NOMO-1 (cell line): ENCODE measurements around the gene SERPINA3.

Experiments
- DNase-seq, 2 experiments: peaks; one replicate each; lab custom pipeline; 2025; ENCODE audit not compliant: unreplicated experiment in 2 of 2; lab: John Stamatoyannopoulos, UW

Gene SERPINA3

GRCh38 chr14:94650806-94651805 lies 38.9 kb downstream of the SERPINA3 start:
- DNase-seq, result no peak

- no peak for DNase-seq
Measured at GRCh38 chr14:94653321-94653720, 41.1 kb downstream of the SERPINA3 start.

- no peak for DNase-seq
Measured at GRCh38 chr14:94654071-94654861, 42.1 kb downstream of the SERPINA3 start.

GRCh38 chr14:94655169-94655710 lies 43.0 kb downstream of the SERPINA3 start:
- no peak for DNase-seq

- DNase-seq, result no peak
Measured at GRCh38 chr14:94656043-94656442, 43.9 kb downstream of the SERPINA3 start.

- DNase-seq, result no peak
Measured at GRCh38 chr14:94659256-94659655, 47.1 kb downstream of the SERPINA3 start.

GRCh38 chr14:94659901-94660300 lies 47.7 kb downstream of the SERPINA3 start:
- no peak for DNase-seq

GRCh38 chr14:94660306-94660946 lies 48.2 kb downstream of the SERPINA3 start:
- DNase-seq, result no peak

- peak in 1 of 2 experiments; percentile 7 for DNase-seq
Measured at GRCh38 chr14:94663538-94663937, 51.3 kb downstream of the SERPINA3 start.

- DNase-seq, result peak in 1 of 2 experiments; percentile 67
Measured at GRCh38 chr14:94663965-94664704, 51.9 kb downstream of the SERPINA3 start.

GRCh38 chr14:94665121-94665520 lies 52.9 kb downstream of the SERPINA3 start:
- DNase-seq, result no peak

- DNase-seq, result no peak
Measured at GRCh38 chr14:94665544-94665943, 53.4 kb downstream of the SERPINA3 start.

- DNase-seq, result no peak
Measured at GRCh38 chr14:94670692-94671285, 58.6 kb downstream of the SERPINA3 start.

GRCh38 chr14:94671870-94672444 lies 59.8 kb downstream of the SERPINA3 start:
- no peak for DNase-seq

- no peak for DNase-seq
Measured at GRCh38 chr14:94673071-94673470, 60.9 kb downstream of the SERPINA3 start.
